Effector memory CD4-positive, alpha-beta T cell (primary cell): ENCODE measurements around the gene C4orf50.

ENCODE experiments used
- DNase-seq, 3 donors: peaks; one replicate each; pipeline ENCODE4 v3.0.0-alpha.2; 2020
- H3K27ac ChIP-seq: 2 replicates; pipeline ENCODE4 v1.7.0; 2013; ENCODE audit warnings: mild to moderate bottlenecking, low read length, moderate library complexity; ENCODE audit not compliant: insufficient read depth, poor library complexity, severe bottlenecking
- H3K27me3 ChIP-seq: replicated peaks from 2 replicates; pipeline ENCODE4 v1.7.0; 2013; ENCODE audit warnings: mild to moderate bottlenecking, low read length; ENCODE audit not compliant: insufficient read depth, control insufficient read depth, poor library complexity, severe bottlenecking
- H3K36me3 ChIP-seq: 2 replicates; pipeline ENCODE4 v1.7.0; 2013; ENCODE audit warnings: mild to moderate bottlenecking, low read length, moderate library complexity; ENCODE audit not compliant: control insufficient read depth, insufficient read depth
- H3K4me1 ChIP-seq: 2 replicates; pipeline ENCODE4 v1.7.0; 2013; ENCODE audit warnings: low read length, mild to moderate bottlenecking; ENCODE audit not compliant: control insufficient read depth, insufficient read depth, poor library complexity, severe bottlenecking
- H3K4me3 ChIP-seq: 2 replicates; pipeline ENCODE4 v1.7.0; 2013; ENCODE audit warnings: low read length, low read depth, mild to moderate bottlenecking; ENCODE audit not compliant: insufficient read depth, poor library complexity, severe bottlenecking
- H3K9me3 ChIP-seq: 2 replicates; pipeline ENCODE4 v1.7.0; 2013; ENCODE audit warnings: mild to moderate bottlenecking, low read length, moderate library complexity; ENCODE audit not compliant: control insufficient read depth

The C4orf50 gene

DNA sequence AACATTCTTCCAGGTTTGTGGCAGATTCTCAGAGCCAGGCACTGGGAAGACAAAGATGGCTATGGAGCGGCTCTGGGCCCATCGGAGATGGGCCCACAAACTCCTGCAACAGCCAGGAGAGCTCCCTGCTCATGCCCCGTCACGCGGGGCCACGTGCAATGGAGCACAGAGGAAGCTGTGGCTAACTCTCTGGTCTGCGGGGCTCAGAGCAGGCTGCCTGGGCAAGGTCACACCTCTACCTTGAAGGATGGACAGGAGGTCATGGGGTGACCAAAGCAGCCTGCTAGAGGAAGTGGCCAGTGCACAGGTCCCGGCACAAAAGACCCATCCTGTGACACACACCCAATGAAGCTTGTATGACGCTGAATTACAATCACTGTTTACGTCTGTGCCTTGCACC is 45.2 kb downstream of the C4orf50 start:
- no peak for DNase-seq
- H3K4me1 ChIP-seq: no peaks in the 10 kb centered on the region

DNA sequence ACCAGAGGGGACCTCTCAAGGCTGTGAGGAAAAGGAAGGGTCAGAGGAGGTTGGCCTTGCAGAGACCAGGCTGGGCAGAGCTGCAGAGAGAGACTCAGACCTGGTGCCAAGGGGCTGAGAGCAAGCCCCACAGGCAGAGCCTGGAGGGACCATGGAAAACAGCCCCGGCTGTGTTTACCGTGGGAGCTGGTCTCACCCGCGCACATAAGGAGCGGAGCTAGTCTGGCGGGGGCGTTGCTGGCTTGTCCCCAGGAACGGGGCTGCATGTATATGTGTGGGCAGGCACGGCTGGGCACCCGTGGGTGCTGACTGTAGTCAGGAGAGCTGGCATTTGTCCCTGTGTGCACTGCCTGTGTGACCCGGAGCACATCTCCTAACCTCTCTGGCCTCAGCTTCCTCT is 45.7 kb downstream of the C4orf50 start:
- H3K27me3 ChIP-seq: no peaks in the 10 kb centered on the region
- H3K27ac ChIP-seq: no peak overlapping the region
- H3K4me1 ChIP-seq: no peaks in the 10 kb centered on the region
- H3K9me3 ChIP-seq: no peaks in the 10 kb centered on the region
- DNase-seq: no peak
- H3K36me3 ChIP-seq: no peaks in the 10 kb centered on the region
- H3K4me3 ChIP-seq: no peak overlapping the region

More for the DNA sequence above, 45.2 kb downstream of the C4orf50 start:
- no peak overlapping the region for H3K27ac ChIP-seq
- no peaks in the 10 kb centered on the region for H3K27me3 ChIP-seq
- no peak overlapping the region for H3K4me3 ChIP-seq
- no peaks in the 10 kb centered on the region for H3K36me3 ChIP-seq
- no peaks in the 10 kb centered on the region for H3K9me3 ChIP-seq

DNA sequence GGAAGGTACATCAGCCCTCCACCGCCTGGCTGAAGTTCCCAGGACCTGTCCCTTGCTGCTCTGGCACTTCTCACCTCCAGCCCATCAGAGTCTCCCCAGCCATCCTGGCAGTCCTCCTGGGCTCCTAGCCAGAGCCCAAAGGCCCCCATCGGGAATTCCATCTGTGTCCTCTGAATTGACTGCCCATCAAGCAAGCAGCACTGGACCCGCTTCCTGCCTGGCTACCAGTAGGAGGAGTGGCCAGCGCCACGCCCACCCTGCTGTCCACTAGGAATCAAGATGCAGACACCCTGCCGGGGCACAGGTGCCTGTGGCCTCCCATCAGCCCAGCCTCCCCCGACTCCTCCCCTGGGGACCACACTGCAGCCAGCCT is 47.2 kb downstream of the C4orf50 start:
- Histone ChIP-seq H3K27ac (no peak overlapping the region), H3K27me3 (no peaks in the 10 kb centered on the region), H3K4me1 (no peaks in the 10 kb centered on the region), H3K36me3 (no peaks in the 10 kb centered on the region), H3K9me3 (no peaks in the 10 kb centered on the region), H3K4me3 (no peak overlapping the region)
- DNase-seq: no peak

DNA sequence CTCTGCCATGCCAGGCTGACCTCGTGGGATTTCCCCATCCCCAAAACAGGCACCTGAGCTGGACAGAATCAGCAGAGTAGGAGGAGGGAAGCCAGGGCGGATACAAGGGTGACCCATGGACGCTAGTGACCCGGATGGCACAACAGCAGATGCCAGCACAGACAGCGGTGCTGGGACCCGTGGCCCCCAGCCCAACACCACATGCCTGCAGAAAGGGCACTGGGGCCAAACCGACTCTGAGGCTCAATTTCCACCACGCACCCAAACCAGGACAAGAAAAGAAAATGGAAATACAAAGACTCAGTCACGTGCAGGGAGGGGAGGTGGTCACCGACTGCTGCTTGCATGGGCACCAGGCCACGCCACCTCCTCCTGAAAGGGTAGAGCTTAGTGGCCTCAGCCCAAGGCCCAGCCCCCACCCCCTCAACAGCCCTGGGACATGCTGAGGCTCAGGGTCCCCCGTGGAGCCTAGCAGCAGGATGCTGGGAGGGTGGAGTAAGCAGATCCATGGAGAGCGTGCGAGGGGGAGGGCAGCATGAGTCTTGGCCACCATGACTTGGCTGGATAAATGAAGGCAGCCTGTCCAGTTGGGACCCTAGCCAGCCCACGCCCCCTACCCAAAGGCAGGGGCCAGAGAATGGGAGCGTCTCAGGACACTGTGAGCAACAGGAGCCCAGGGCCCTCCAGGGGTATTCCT is 47.7 kb downstream of the C4orf50 start:
- H3K4me3 ChIP-seq: no peak overlapping the region
- no peak for DNase-seq
- H3K27ac ChIP-seq: no peak overlapping the region
- no peaks in the 10 kb centered on the region for H3K4me1 ChIP-seq
- H3K9me3 ChIP-seq: no peaks in the 10 kb centered on the region
- no peaks in the 10 kb centered on the region for H3K27me3 ChIP-seq
- H3K36me3 ChIP-seq: no peaks in the 10 kb centered on the region

DNA sequence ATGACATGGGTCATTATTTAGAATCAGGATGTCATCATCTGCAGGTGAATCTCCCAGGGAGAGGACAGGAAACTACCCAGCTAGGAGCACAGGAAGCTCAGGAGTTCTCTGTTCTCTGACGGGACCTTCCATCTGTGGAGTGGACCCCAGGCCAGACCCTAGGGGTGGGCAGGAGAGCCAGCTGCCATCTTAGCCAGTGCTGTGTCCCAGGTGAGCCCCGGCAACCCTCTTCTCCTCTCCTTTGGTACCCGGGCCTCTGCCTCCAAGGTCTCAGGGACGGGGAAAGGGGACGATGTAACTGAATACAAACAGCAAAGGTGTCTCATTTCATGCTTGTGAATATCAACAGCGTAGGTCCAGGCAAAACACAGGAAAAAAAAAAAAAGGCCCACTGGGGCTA is 48.5 kb downstream of the C4orf50 start:
- no peaks in the 10 kb centered on the region for H3K27me3 ChIP-seq
- H3K9me3 ChIP-seq: no peaks in the 10 kb centered on the region
- no peaks in the 10 kb centered on the region for H3K4me1 ChIP-seq
- no peaks in the 10 kb centered on the region for H3K36me3 ChIP-seq
- no peak overlapping the region for H3K4me3 ChIP-seq
- H3K27ac ChIP-seq: no peak overlapping the region
- no peak for DNase-seq

DNA sequence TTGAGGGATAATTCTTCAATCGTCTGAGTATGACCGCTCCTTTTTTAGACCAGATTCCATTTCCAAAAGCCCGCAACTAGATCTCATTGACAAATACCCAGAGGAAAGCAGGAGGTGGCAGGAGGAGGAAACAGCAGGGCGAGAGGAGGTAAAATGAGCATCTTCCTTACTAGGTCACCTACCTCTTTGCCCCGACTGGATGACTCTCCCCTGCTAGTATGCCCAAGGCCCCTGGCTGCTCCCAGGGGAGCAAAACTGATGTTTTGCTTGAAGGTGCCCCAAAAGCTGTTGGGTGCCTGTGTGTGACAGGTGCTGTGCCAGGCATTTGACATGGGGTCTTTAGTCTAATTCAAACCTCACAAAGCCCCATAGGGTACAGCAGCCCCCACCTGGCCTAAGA is 48.9 kb downstream of the C4orf50 start:
- no peak overlapping the region for H3K4me3 ChIP-seq
- H3K27me3 ChIP-seq: no peaks in the 10 kb centered on the region
- no peaks in the 10 kb centered on the region for H3K4me1 ChIP-seq
- no peaks in the 10 kb centered on the region for H3K36me3 ChIP-seq
- H3K9me3 ChIP-seq: no peaks in the 10 kb centered on the region
- no peak for DNase-seq
- no peak overlapping the region for H3K27ac ChIP-seq

DNA sequence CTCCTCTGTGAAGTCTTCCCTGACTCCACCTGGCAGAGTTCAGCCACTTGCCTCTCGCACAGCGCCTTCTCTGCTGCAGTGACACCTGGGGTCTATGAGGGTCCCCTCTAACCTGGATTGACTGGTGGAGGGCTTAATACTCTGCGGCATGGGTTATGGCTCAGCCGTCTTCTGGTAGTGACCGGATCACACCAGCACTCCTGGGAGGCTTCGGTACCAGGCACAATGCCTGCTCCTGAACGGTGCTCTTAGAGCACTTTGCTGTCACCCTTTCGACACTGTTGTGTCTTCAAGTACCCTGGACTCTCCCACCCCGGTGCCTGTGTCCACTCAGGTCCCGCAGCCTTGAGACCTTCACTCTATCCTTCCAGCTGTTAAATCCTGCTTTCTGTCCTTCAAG is 50.0 kb downstream of the C4orf50 start:
- no peak for DNase-seq
- Histone ChIP-seq H3K27ac (no peak overlapping the region), H3K4me3 (no peak overlapping the region), H3K9me3 (no peaks in the 10 kb centered on the region), H3K36me3 (no peaks in the 10 kb centered on the region), H3K27me3 (no peaks in the 10 kb centered on the region), H3K4me1 (no peaks in the 10 kb centered on the region)

DNA sequence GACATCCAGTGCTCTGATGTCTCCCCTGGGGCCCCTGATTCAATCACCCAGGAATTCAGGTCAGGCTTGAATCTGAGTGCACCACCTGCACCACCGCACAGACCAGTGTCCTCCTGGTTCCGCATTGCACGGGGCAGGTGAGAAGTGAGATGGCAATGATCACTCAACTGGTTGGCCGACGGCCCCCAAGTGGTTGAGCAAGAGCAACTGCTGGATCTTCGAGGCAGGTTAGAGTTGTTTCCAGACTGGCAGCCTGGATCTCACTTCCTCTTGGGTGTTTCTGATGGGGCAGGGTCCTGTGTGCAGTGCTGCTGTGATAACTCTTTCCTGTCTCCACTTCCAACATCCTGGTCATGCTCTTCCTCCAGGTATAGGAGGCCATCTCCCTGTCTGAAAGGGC is 50.4 kb downstream of the C4orf50 start:
- no peaks in the 10 kb centered on the region for H3K36me3 ChIP-seq
- H3K4me1 ChIP-seq: no peaks in the 10 kb centered on the region
- no peaks in the 10 kb centered on the region for H3K27me3 ChIP-seq
- no peak overlapping the region for H3K4me3 ChIP-seq
- DNase-seq: no peak
- H3K27ac ChIP-seq: no peak overlapping the region
- no peaks in the 10 kb centered on the region for H3K9me3 ChIP-seq

DNA sequence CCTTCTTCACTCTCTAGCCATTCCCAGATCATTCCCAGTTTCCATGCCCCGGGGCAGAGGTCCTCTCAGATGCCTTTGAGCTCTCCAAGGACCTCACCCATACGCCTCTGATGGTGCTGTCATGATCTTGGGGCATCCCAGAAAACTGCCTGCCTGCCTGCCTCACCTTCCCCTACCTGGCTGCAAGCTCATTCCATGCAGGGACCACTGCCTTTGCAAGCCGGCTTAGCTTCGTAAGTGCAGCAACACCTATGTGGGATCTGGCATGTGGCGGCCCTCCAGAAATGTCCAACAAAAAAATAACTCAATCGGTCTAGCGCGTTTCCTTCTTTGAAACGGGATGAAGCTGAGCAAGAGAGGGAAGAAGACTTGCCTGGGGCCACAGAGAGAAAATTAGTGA is 53.0 kb downstream of the C4orf50 start:
- no peak overlapping the region for H3K4me3 ChIP-seq
- H3K27ac ChIP-seq: no peak overlapping the region
- no peaks in the 10 kb centered on the region for H3K9me3 ChIP-seq
- H3K4me1 ChIP-seq: no peaks in the 10 kb centered on the region
- H3K27me3 ChIP-seq: no peaks in the 10 kb centered on the region
- no peaks in the 10 kb centered on the region for H3K36me3 ChIP-seq
- DNase-seq: no peak

DNA sequence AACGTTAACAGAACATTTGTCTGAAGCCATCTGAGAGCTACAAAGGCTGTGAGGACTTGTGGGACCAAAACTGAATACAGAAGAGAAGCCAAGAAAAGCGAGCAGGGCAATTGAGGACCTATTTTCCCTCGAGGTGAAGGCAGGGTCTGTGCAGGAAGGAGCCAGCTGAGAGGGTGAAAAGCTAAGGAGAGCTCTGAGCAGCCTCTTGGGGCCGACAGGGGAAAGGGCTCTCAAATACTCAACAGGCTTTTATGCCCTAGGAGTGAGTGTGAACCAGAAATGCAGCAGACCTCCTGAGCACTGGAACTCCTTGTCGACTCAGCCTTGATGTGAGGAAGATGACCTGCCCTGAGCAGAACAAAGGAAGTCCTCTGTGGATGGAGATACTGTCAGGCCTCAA is 54.2 kb downstream of the C4orf50 start:
- Histone ChIP-seq H3K27me3 (no peaks in the 10 kb centered on the region), H3K36me3 (no peaks in the 10 kb centered on the region), H3K9me3 (no peaks in the 10 kb centered on the region), H3K4me1 (no peaks in the 10 kb centered on the region), H3K27ac (no peak overlapping the region), H3K4me3 (no peak overlapping the region)
- DNase-seq: no peak
